ENCODE results near the gene KRT80.

Gene KRT80

GRCh38 chr12:52137746-52138145 lies 54.1 kb downstream of the KRT80 start:
- no peak for DNase-seq (ENCODE audit: low spot score)

GRCh38 chr12:52132754-52133161 lies 59.1 kb downstream of the KRT80 start:
- DNase-seq (ENCODE audit: low spot score) = no peak

GRCh38 chr12:52130711-52131110 lies 61.1 kb downstream of the KRT80 start:
- no peak for DNase-seq (ENCODE audit: low spot score)

- DNase-seq (ENCODE audit: low spot score) = peak; percentile 1
Measured at GRCh38 chr12:52127683-52128450, 63.9 kb downstream of the KRT80 start.

- no peak for DNase-seq (ENCODE audit: low spot score)
Measured at GRCh38 chr12:52126605-52127578, 64.9 kb downstream of the KRT80 start.

- peak; percentile 4 for DNase-seq (ENCODE audit: low spot score)
Measured at GRCh38 chr12:52126050-52126604, 65.7 kb downstream of the KRT80 start.

- peak; percentile 2 for DNase-seq (ENCODE audit: low spot score)
Measured at GRCh38 chr12:52125476-52125900, 66.3 kb downstream of the KRT80 start.

GRCh38 chr12:52123487-52124186 lies 68.2 kb downstream of the KRT80 start:
- DNase-seq (ENCODE audit: low spot score) = peak; percentile 1

GRCh38 chr12:52122904-52123303 lies 68.9 kb downstream of the KRT80 start:
- peak; percentile 3 for DNase-seq (ENCODE audit: low spot score)

GRCh38 chr12:52122540-52122871 lies 69.3 kb downstream of the KRT80 start:
- no peak for DNase-seq (ENCODE audit: low spot score)

- peak; percentile 86 for DNase-seq (ENCODE audit: low spot score)
Measured at GRCh38 chr12:52121824-52122539, 69.8 kb downstream of the KRT80 start.

- DNase-seq (ENCODE audit: low spot score) = peak; percentile 1
Measured at GRCh38 chr12:52120951-52121823, 70.6 kb downstream of the KRT80 start.

GRCh38 chr12:52119398-52120254 lies 72.2 kb downstream of the KRT80 start:
- DNase-seq (ENCODE audit: low spot score) = peak; percentile 55

Measured in GM03348 (cell line).